Measurements from ENCODE around the gene GPLD1.

DNA sequence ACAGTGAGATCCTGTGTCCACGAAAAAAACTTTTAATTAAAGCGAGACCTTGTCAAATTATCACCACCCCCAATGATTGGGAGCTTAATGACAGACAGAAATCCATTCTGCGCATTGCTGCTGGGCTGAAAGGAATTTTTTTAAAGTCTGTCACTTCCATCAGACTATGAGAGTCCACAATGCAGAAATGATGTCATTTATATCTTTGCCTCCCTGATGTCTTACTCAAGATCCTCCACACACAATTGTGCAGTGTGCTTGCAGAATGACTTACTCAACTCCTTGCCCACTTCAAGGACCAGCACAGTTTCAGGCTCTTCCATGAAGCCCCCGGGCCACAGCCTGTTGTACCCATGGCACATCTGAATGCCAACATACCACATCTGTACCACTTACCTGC, 41.0 kb downstream of the GPLD1 start:
- TF ChIP-seq STAT1 (IDR thresholded peaks at IDR 0.05; ENCODE audit: unreplicated experiment) (no peak), EZH2 (IDR thresholded peaks at IDR 0.05; ENCODE audit: low read depth, unreplicated experiment) (no peak), POLR2AphosphoS5 (IDR thresholded peaks at IDR 0.05; ENCODE audit: low read depth) (no peak), CREB1 (CRISPR knock-in tag; IDR thresholded peaks at IDR 0.05; ENCODE audit: low read depth) (no peak), ZNF331 (CRISPR knock-in tag; IDR thresholded peaks at IDR 0.05; ENCODE audit: low read depth) (no peak), JUNB (IDR thresholded peaks at IDR 0.05; ENCODE audit: unreplicated experiment) (no peak), NANOG (IDR thresholded peaks at IDR 0.05; ENCODE audit: borderline replicate concordance) (no peak), EZH2phosphoT487 (IDR thresholded peaks at IDR 0.05; ENCODE audit: unreplicated experiment) (no peak), ZNF114 (CRISPR knock-in tag; IDR thresholded peaks at IDR 0.05) (no peak)
- TF ChIP-seq, protein P1, sequence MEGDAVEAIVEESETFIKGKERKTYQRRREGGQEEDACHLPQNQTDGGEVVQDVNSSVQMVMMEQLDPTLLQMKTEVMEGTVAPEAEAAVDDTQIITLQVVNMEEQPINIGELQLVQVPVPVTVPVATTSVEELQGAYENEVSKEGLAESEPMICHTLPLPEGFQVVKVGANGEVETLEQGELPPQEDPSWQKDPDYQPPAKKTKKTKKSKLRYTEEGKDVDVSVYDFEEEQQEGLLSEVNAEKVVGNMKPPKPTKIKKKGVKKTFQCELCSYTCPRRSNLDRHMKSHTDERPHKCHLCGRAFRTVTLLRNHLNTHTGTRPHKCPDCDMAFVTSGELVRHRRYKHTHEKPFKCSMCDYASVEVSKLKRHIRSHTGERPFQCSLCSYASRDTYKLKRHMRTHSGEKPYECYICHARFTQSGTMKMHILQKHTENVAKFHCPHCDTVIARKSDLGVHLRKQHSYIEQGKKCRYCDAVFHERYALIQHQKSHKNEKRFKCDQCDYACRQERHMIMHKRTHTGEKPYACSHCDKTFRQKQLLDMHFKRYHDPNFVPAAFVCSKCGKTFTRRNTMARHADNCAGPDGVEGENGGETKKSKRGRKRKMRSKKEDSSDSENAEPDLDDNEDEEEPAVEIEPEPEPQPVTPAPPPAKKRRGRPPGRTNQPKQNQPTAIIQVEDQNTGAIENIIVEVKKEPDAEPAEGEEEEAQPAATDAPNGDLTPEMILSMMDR (conservative IDR thresholded peaks at IDR 0.05; ENCODE audit: low read depth in 2 of 2): no peak
- TF ChIP-seq, protein P2, sequence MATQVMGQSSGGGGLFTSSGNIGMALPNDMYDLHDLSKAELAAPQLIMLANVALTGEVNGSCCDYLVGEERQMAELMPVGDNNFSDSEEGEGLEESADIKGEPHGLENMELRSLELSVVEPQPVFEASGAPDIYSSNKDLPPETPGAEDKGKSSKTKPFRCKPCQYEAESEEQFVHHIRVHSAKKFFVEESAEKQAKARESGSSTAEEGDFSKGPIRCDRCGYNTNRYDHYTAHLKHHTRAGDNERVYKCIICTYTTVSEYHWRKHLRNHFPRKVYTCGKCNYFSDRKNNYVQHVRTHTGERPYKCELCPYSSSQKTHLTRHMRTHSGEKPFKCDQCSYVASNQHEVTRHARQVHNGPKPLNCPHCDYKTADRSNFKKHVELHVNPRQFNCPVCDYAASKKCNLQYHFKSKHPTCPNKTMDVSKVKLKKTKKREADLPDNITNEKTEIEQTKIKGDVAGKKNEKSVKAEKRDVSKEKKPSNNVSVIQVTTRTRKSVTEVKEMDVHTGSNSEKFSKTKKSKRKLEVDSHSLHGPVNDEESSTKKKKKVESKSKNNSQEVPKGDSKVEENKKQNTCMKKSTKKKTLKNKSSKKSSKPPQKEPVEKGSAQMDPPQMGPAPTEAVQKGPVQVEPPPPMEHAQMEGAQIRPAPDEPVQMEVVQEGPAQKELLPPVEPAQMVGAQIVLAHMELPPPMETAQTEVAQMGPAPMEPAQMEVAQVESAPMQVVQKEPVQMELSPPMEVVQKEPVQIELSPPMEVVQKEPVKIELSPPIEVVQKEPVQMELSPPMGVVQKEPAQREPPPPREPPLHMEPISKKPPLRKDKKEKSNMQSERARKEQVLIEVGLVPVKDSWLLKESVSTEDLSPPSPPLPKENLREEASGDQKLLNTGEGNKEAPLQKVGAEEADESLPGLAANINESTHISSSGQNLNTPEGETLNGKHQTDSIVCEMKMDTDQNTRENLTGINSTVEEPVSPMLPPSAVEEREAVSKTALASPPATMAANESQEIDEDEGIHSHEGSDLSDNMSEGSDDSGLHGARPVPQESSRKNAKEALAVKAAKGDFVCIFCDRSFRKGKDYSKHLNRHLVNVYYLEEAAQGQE (IDR thresholded peaks at IDR 0.05; ENCODE audit: unreplicated experiment): no peak
- TF ChIP-seq, protein P3, sequence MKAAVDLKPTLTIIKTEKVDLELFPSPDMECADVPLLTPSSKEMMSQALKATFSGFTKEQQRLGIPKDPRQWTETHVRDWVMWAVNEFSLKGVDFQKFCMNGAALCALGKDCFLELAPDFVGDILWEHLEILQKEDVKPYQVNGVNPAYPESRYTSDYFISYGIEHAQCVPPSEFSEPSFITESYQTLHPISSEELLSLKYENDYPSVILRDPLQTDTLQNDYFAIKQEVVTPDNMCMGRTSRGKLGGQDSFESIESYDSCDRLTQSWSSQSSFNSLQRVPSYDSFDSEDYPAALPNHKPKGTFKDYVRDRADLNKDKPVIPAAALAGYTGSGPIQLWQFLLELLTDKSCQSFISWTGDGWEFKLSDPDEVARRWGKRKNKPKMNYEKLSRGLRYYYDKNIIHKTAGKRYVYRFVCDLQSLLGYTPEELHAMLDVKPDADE (IDR thresholded peaks at IDR 0.05): no peak

Measured in GM23338 (cell line).